Neuron (in vitro differentiated cells): ENCODE data around the gene TPSG1.
"Not testable (repeated sequence)": the region's sequence is repeated elsewhere in the genome, so short reads cannot be mapped to it uniquely, and the experiment has no call there.

Experiments
- H2AFZ ChIP-seq: one replicate; pipeline ENCODE4 v1.6.1; 2013; ENCODE audit warnings: low read depth, mild to moderate bottlenecking, inconsistent platforms, low read length, moderate library complexity
- H3K27me3 ChIP-seq: one replicate; pipeline ENCODE4 v1.6.1; 2013; ENCODE audit warnings: low read length; ENCODE audit not compliant: insufficient read depth
- H3K36me3 ChIP-seq: one replicate; pipeline ENCODE4 v1.6.1; 2013; ENCODE audit warnings: low read length; ENCODE audit not compliant: insufficient read depth
- H3K4me1 ChIP-seq: one replicate; pipeline ENCODE4 v1.6.1; 2013; ENCODE audit warnings: low read length; ENCODE audit not compliant: insufficient read depth
- H3K4me3 ChIP-seq: 2 replicates; pipeline ENCODE4 v1.5.1; 2013; ENCODE audit warnings: mild to moderate bottlenecking, low read length, moderate library complexity
- H3K9me3 ChIP-seq: one replicate; pipeline ENCODE4 v1.6.1; 2013; ENCODE audit warnings: low read length

TPSG1 gene

DNA sequence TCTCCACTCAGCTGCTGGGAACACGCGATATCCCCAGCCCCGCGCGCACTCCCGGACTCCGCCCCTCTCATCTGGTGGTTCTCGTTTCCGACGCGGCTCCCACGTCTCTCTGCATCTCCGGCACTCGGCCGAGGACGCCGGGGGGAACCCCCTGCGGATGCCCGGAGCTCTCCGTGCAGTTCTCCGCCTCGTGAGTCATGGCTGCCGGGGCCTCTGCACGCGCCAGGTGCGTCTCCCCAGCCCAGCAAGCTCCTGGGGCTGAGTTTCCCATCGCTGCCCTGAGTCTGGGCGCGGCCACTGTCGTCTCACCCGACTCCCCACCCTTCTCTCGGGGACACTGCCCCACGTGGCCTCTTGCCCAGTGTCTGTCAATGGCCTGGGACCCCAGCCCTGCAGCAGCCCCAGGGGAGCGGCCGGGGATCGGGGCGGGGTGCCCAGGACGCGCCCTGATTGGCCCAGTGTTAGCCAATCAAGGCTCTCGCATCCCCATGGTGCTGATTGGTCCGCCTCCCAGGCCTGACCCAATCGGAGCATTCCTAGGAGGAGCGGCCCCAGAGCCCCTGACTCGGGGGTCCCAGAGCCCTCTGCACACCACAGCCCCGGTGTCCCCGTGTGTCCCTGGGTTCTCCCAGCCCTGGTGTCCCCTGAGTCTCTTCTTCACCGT, 28.8 kb upstream of the TPSG1 start:
- H3K4me1 ChIP-seq, H3K36me3 ChIP-seq, H3K4me3 ChIP-seq: not testable (repeated sequence)

DNA sequence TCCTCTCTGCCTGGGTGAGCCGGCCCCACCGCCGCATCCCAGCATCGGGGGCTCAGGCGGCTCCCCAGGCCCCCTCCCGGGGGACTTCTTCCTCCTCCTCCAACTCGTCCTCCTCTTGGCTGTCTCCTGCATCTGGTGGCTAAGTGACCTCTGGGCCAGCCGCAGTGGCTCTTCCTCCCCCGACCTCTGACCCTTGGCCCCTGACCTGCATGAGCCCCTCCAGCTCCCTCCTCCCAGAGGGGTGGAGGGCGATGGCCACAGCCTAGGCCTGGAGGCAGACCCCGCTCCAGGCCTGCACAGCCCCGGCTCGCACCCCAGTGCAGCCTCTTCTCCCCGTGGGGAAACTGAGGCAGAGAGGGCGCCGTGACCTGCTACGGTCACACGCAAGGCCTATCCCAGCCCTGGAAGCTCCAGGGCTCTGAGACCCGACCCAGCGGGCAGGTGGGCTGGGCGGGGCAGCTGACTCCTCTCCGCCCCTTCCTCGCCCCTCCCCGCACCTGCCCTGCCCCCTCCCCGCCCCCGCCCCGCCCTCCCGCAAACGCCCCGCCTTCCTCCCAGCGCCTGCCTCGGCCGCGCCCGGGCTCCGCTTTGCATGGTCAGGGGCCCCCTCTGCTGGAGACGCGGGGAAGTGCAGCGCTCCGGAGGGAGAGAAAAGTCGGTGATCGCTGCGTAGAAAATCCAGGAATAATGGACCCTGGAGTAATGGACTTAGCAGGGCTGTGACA, 24.1 kb upstream of the TPSG1 start:
- H3K4me1 ChIP-seq, H3K36me3 ChIP-seq, H3K27me3 ChIP-seq, H3K9me3 ChIP-seq, H3K4me3 ChIP-seq, H2AFZ ChIP-seq: not testable (repeated sequence)

More for the DNA sequence above, 28.8 kb upstream of the TPSG1 start:
- H3K9me3 ChIP-seq, H3K27me3 ChIP-seq, H2AFZ ChIP-seq: not testable (repeated sequence)

- H3K27me3 ChIP-seq, H3K36me3 ChIP-seq, H3K4me3 ChIP-seq, H3K9me3 ChIP-seq, H2AFZ ChIP-seq, H3K4me1 ChIP-seq: not testable (repeated sequence)
These were observed 23.0 kb upstream of the TPSG1 start for GRCh38 chr16:1247903-1248537.

GRCh38 chr16:1245452-1246020, 20.5 kb upstream of the TPSG1 start:
- no peaks in the 10 kb centered on the region for H3K36me3 ChIP-seq
- no peaks in the 10 kb centered on the region for H3K9me3 ChIP-seq
- peaks cover 3% of the 10 kb centered on the region for H3K4me1 ChIP-seq
- H3K4me3 ChIP-seq: no peak overlapping the region
- peaks cover 7% of the 10 kb centered on the region for H3K27me3 ChIP-seq
- no peak overlapping the region for H2AFZ ChIP-seq

GRCh38 chr16:1244881-1245280, 19.8 kb upstream of the TPSG1 start:
- no peak overlapping the region for H3K4me3 ChIP-seq
- no peak overlapping the region for H2AFZ ChIP-seq
- peaks cover 3% of the 10 kb centered on the region for H3K4me1 ChIP-seq
- no peaks in the 10 kb centered on the region for H3K9me3 ChIP-seq
- no peaks in the 10 kb centered on the region for H3K36me3 ChIP-seq
- H3K27me3 ChIP-seq: peaks cover 7% of the 10 kb centered on the region

DNA sequence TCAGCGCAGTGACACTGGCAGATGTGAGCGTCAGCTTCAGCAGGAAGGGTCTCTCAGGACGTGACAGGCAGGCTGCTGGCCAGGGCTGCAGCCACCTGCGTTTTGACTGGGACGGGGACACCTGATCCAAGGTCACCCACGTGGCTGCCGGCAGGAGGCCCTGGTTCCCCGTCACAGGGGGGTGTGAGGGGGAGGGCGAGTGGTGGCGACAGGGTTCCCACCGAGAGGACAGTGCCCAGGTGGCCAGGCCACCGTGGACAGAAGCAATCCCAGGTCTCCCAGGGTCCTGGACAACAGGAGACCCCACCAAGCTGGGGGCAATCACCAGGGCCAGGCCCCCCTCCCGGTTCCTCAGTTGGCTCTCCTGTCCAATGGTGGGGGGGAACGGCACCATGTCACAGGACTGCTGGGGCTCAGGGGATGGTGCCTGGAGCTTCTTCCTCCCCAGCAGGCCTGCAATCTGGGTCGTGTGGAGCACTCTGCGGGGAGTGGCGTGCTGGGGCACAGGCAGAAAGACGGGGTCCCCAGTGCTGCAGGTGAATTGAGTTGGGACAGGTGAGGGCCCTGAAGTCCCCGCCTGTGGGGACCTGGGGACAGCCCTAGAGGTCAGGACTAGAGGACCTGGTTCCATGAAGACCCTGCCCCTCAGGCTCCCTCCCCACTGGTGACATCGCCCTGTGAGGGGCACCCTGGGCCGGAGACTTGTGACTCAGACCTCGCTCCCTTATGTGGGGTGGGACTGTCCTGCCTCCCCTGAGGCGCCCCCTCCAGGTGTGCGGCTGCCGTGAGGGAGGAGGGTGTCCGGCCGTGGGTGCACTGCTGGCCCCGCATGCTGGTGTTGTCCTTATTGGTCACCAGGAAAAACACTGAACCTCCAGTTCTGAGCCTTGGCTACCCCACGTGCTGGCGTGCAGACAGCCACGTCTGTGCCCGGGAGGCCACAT, 19.1 kb upstream of the TPSG1 start:
- not testable (repeated sequence) for H3K4me1 ChIP-seq, H3K36me3 ChIP-seq, H2AFZ ChIP-seq, H3K9me3 ChIP-seq, H3K27me3 ChIP-seq, H3K4me3 ChIP-seq

GRCh38 chr16:1243363-1243762, 18.3 kb upstream of the TPSG1 start:
- H3K36me3 ChIP-seq, H3K9me3 ChIP-seq, H3K4me3 ChIP-seq, H3K27me3 ChIP-seq, H3K4me1 ChIP-seq, H2AFZ ChIP-seq: not testable (repeated sequence)

GRCh38 chr16:1241081-1241480, 16.0 kb upstream of the TPSG1 start:
- not testable (repeated sequence) for H3K4me1 ChIP-seq, H3K36me3 ChIP-seq, H3K27me3 ChIP-seq, H3K9me3 ChIP-seq, H2AFZ ChIP-seq, H3K4me3 ChIP-seq

DNA sequence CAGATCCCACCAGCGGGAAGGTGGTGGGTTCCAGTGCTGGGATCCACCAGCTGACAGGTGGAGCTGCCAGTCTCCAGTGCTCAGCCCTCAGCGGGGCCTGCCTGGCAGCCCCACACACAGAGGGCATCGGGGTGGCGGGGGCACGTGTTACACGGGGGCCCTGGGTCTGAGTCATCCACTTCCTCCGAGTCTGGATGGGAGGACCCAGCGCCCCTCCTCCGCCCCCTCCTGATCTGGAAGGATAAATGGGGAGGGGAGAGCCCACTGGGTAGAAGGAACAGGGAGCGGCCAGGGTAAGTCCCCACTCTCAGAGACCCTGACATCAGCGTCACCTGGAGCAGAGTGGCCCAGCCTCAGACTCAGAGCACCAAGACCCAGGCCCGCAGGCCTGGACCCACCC, 15.4 kb upstream of the TPSG1 start, which contains the start of gene TPSAB1:
Gene TPSAB1 (plus strand): TSS at position 270 of the 400 bp plus-strand sequence. CDS start 234 bp downstream, outside the sequence.
- H3K9me3 ChIP-seq, H3K27me3 ChIP-seq, H3K4me3 ChIP-seq: not testable (repeated sequence)

DNA sequence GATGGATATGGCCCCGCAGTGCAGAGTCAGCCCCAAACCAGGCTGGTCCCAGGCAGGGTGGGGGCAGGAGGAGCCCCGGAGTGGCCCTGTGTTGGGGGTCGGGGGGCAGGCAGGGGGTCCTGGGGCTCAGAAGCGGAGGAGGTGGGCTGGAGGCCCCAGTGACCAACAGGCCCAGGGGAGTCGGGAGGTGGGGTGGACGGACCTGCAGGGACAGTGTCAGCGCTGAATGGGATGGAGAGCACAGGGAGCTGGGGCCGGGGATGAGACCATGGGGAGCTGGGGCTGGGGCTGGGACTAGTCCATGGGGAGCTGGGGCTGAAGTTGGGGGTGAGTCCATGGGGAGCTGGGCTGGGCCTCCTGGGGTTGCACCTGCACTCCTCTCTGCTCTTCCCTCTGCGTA, 14.5 kb upstream of the TPSG1 start:
- H3K27me3 ChIP-seq, H3K4me1 ChIP-seq, H2AFZ ChIP-seq: not testable (repeated sequence)

More for the DNA sequence above, 15.4 kb upstream of the TPSG1 start, which contains the start of gene TPSAB1:
- not testable (repeated sequence) for H3K36me3 ChIP-seq, H2AFZ ChIP-seq, H3K4me1 ChIP-seq

GRCh38 chr16:1238909-1239308, 13.8 kb upstream of the TPSG1 start:
- not testable (repeated sequence) for H3K4me3 ChIP-seq, H3K36me3 ChIP-seq, H2AFZ ChIP-seq, H3K9me3 ChIP-seq, H3K4me1 ChIP-seq, H3K27me3 ChIP-seq

More for the DNA sequence above, 14.5 kb upstream of the TPSG1 start:
- H3K36me3 ChIP-seq, H3K9me3 ChIP-seq, H3K4me3 ChIP-seq: not testable (repeated sequence)

DNA sequence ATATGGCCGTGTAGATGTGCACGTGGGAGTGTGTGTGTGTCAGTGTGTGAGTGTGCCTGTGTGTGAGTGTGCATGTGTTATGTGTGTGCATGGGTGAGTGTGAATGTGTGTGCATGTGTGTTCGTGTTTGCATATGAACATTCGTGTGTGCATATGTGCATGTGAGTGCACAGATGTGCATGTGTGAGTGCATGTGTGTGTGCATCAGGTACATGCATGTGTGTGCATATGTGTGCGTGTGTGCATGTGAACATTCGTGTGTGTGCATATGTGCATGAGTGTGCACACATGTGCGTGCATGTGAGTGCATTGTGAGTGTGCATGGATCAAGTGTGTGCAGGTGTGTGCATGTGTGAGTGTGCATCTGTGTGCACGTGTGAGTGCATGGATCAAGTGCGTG, 12.9 kb upstream of the TPSG1 start:
- Histone ChIP-seq H3K36me3 (no peaks in the 10 kb centered on the region), H3K9me3 (no peaks in the 10 kb centered on the region), H3K27me3 (no peaks in the 10 kb centered on the region), H2AFZ (no peak overlapping the region), H3K4me3 (no peak overlapping the region), H3K4me1 (no peaks in the 10 kb centered on the region)
